Measurements from ENCODE around the gene CHIT1.

- TF ChIP-seq ZNF251 (CRISPR knock-in tag; IDR thresholded peaks at IDR 0.05) (no peak), BRF2 (CRISPR knock-in tag; IDR thresholded peaks at IDR 0.05) (no peak), NR3C1 (CRISPR knock-in tag; IDR thresholded peaks at IDR 0.05) (no peak), E2F1 (CRISPR knock-in tag; IDR thresholded peaks at IDR 0.05) (no peak), TGIF2 (CRISPR knock-in tag; IDR thresholded peaks at IDR 0.05) (no peak), ZNF724P (CRISPR knock-in tag; IDR thresholded peaks at IDR 0.05; ENCODE audit: borderline replicate concordance) (no peak), POLR2A (IDR thresholded peaks at IDR 0.05; ENCODE audit: insufficient read depth in 1 of 2, low read depth in 2 of 2, low read length in 2 of 2) (no peak), CEBPB (IDR thresholded peaks at IDR 0.05; ENCODE audit: borderline replicate concordance, low read depth, low read length) (peak; percentile 94), SMARCC2 (IDR thresholded peaks at IDR 0.05) (no peak), ZBTB4 (CRISPR knock-in tag; IDR thresholded peaks at IDR 0.05; ENCODE audit: borderline replicate concordance) (no peak), ZNF101 (CRISPR knock-in tag; IDR thresholded peaks at IDR 0.05; ENCODE audit: borderline replicate concordance, low read depth) (no peak)
These were observed 15.3 kb upstream of the CHIT1 start for GRCh38 chr1:203244776-203245175.

All from HepG2 (cell line).